Hematopoietic multipotent progenitor cell treated with erythropoietin and hydrocortisone succinate and interleukin-3 and kit ligand, for 8 days (in vitro differentiated cells): ENCODE data around the gene CCDC51.
"Not testable (repeated sequence)": the region's sequence is repeated elsewhere in the genome, so short reads cannot be mapped to it uniquely, and the experiment has no call there.

Experiments used
- DNase-seq: peaks from one replicate; pipeline ENCODE4 v3.0.0-alpha.2; 2015

CCDC51 gene, protein sequence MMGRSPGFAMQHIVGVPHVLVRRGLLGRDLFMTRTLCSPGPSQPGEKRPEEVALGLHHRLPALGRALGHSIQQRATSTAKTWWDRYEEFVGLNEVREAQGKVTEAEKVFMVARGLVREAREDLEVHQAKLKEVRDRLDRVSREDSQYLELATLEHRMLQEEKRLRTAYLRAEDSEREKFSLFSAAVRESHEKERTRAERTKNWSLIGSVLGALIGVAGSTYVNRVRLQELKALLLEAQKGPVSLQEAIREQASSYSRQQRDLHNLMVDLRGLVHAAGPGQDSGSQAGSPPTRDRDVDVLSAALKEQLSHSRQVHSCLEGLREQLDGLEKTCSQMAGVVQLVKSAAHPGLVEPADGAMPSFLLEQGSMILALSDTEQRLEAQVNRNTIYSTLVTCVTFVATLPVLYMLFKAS

DNA sequence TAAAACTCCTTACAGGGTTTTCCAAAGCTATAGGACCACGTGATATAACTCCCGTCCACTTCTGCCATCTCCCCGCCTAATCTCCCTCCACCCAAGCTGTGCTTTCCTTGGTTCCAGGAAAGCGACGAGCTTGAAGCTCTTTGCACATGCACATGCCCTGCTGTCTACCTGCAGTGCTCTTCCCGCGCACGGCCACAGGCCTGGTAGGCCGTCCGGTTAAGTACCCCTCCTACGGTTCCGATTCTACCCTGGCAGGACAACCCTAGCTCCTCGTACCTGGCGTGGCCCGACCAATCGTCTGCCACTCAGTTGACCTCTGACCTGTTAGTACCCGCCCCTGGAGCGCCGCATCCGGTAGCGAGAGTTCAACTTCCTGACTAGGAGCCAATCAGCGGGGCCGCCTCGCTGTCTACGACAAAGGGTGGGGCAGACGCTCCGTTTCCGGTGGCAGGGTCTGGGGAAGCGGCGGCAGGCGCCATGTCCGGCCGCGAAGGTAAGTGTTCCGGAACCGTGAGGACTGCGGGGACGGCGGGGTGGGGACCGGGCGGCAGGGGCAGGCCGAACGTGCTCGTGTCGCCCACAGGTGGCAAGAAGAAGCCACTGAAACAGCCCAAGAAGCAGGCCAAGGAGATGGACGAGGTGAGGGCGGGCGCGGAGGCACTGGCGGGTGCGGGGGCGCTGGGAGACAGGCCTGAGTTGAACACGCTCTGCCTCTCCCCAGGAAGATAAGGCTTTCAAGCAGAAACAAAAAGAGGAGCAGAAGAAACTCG is at the start of gene CCDC51, which contains the start of gene TMA7:
Gene CCDC51, minus strand, starts transcription at position 300 of the 770 bp plus-strand sequence. CDS start 4,991 bp downstream, outside the sequence.
Gene TMA7, plus strand, starts transcription at position 438 of the 770 bp plus-strand sequence. Its CDS starts 40 bp downstream, at position 478.
- peak; percentile 98 for DNase-seq

GRCh38 chr3:48486952-48487351 is 47.0 kb upstream of the CCDC51 start:
- no peak for DNase-seq

GRCh38 chr3:48482822-48483221 is 42.9 kb upstream of the CCDC51 start:
- not testable (repeated sequence) for DNase-seq

GRCh38 chr3:48480891-48481290 is 41.0 kb upstream of the CCDC51 start:
- DNase-seq: not testable (repeated sequence)

DNA sequence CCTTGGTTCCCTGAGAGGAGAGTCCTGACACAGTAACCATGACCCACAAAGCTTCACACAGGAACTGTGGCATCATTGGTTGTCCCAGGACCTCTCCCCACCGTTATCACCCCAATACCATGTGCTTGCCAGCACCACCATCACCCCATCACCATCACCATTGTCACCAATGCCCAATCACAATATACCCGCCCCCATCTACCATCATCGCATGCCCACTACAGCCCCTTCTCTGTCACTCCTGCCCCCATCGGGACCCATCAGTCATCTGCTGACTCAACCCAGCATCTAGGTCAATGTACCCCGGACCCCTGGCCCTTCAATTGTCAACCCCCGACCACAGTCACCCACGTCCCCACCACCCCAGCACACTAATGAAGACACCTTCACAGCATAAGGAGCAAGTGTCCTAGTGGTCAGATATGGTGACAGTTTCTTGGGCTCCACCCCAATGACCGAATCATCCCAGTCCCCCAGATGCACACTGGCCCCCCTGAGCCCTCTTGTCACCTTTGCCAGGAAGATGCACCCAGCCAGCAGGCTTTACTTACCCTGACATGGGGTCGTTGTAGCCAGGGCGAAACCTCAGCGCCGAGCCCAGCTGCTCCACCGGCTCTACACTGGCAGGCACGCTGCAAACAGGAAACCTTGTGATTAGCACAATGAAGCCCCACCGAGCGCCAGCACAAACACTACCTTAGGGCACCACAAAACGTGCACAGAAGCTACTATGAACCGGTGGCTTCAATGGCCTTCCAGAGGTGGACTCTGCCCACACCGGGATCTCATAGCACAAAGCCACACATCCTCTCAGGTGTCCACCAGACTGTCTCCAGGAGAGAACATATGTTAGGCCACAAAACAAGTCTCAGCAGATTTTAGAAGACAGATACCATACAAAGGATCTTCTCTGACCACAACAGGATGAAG is 39.0 kb upstream of the CCDC51 start:
- DNase-seq: no peak

DNA sequence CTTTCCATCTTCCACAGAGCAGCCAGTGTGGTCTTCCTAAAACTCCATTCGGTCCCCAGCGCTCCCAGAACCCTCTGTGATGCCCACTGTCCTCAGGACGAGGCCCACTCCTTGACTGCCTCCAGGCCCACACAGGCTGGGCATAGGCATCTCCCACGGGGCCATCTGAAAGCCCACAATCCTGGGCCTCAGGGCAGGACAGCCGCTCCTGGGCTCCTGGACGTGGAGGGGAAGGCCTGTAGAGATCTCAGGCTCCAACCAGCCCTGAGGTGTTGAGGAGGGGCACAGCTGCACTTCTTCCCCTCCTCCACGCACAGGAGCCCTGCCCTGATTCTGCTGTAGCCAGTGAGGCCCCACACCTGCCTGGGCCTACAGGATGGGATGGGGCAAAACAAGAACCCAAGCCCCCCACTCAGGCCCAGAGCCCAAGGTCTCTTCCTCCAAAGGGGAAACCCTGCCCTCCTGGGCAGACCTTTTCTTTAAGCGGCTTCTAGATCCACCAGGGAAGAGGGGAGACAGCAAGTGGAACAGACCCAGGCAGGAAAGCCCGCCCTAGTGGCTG is 38.1 kb upstream of the CCDC51 start:
- DNase-seq: no peak

DNA sequence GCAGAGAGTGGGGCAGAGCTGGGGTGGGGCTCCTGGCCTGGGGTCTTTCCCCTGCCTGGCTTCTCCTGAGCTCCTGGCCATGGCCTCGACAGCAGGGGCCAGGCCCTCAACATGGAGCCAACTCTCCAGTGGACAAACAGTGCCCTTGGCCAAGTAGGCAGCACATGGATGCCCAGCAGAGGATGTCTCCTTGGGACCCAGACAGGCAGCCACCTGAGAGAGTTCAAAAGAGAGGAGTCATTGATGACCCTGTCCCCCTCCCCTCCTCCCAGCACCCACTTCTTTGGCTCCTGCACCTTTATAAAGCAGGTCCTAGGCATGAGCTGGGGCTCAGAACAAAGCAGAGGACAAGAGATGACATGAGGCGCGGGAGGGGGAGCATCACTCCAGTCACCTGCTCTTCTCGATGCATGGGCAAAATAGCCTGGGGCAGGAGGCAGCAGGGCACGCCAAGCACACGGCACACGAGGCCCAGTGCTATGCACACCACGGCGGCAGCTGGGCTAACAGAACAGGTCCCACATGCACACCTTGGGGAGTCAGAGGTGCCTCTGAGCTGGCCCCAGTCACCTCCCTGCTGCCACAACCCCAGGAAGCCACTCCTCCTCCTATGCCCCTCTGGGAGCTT is 36.6 kb upstream of the CCDC51 start:
- no peak for DNase-seq

DNA sequence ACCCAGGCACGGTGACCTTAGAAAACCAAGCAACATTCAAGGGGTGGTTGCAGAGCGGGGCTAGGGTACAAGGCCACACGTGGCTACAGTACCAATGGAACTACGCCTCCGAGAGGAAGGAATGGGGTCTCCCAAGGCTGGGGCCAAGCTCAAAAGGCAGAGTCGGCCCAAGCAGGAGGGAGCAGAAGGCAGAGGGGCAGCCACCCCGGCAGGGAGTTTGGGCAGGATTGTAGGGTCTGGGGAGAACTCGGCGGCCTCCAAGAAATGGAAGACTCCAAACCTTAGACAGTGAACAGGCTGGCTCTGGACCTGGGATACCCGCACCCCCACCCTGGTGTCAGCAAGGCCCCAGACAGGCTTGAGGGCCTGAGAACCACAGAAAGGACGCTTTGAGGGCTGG is 35.3 kb upstream of the CCDC51 start:
- DNase-seq: no peak

GRCh38 chr3:48474619-48475018 is 34.7 kb upstream of the CCDC51 start:
- DNase-seq: no peak

DNA sequence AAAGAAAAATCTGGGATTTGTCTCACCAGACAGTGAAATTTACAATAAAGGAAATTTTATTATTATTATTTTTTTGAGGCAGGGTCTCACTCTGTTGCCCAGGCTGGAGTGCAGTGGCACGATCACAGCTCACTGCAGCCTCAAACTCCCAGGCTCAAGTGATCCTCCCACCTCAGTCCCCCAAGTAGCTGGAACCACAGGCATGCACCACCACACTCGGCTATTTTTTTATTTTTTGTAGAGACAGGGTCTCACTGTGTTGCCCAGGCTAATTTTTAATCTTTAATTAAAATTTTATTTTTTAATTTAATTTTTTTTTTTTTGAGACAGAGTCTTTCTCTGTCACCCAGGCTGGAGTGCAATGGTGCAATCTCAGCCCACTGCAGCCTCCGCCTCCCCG is 34.1 kb upstream of the CCDC51 start:
- DNase-seq: not testable (repeated sequence)

- no peak for DNase-seq
Measured at GRCh38 chr3:48473617-48473952, 33.7 kb upstream of the CCDC51 start.

DNA sequence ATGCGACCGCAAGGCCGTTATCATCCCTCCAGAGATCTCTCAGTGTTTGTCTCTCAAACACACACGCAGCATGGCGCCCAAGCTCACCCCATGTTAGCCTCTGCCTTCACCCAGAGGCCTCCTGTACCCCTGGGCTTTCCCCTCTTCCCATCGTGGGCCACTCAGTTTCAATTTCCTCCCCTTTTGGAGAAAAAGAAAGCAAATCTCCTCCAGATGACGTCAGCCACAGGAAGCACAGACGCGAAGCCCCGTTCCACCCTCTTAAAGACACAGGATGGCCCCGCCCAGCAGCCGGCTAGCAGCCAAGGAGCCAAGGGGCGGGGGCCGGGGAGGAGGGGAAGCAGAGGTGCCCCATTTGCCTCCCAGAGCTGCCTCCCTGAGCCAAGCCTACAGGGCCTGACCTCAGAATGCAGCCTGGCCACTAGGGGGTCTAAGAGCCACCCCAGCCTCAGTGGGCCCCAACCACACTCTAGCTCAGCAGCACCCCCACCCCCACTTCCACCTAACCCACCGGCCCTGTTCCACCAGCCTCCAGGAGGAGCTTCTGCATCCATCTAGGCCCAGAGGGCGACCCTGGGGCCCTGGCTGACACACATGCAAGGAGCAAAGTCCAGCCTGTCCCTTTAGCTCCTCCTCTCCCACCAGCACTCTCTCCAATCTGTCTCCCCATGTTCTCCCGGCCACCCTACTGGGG is 33.2 kb upstream of the CCDC51 start:
- peak; percentile 98 for DNase-seq

- no peak for DNase-seq
Measured at GRCh38 chr3:48472673-48472922, 32.7 kb upstream of the CCDC51 start.

- peak; percentile 30 for DNase-seq
Measured at GRCh38 chr3:48470286-48470685, 30.4 kb upstream of the CCDC51 start.

DNA sequence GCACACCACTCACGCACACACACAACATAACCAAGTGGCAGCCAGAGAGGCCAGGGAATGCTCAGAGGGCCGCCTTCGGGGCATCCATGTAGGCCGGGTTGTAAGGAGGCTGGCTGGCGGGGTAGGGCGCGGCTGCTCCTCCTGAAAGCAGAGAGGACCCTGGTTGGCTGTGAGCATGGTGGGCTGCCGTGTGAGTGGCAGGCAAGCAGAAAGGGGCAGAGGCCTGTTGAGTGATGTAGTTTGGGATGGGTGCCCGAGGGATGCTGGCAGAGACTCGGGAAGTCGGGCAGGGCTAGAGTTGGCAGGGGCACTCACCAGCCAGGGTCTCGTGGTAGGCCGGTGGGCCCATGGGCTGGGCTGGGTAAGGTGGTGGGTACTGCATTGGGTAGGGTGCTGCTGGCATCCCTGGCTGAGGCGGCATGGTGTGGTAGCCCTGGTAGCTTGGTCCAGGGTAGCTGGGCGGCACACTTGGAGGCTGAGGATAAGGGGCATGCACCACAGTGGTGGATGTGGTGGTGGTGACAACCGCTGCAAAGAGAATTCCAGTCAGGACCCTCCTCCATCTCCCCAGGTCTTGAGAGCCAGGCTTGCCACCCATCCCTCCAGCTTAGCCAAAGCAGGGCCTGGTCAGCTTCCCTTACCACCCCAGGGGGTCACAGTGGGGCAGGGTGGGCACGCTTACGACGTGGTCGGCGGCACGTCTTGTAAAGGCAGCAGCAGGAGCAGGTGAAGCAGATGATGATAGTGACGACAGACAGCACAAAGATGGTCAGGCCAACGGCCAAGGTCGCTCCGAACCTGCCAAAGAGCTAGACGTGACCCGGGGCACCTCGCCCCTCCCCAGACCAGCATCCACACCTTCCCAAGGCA is 29.4 kb upstream of the CCDC51 start:
- DNase-seq: no peak

DNA sequence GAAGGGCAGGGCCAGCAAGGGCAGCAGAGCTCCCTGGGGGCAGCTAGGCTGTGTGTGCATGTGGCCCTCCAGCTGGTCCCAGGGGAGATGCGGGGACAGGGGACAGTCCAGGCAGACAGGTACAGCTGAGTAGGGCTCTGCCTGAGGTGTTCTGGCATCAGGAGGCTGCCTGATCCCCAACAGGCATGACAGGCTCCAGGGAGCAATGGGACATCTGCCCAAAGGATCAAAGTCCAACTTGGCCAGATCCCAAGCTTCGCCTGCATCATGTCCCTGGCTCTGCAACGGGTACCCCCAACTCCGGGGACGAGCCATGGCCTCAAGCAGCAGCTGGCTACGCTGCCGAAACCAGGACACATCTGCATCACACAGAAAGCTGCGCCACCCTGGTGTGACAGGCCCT is 28.4 kb upstream of the CCDC51 start:
- DNase-seq: no peak

DNA sequence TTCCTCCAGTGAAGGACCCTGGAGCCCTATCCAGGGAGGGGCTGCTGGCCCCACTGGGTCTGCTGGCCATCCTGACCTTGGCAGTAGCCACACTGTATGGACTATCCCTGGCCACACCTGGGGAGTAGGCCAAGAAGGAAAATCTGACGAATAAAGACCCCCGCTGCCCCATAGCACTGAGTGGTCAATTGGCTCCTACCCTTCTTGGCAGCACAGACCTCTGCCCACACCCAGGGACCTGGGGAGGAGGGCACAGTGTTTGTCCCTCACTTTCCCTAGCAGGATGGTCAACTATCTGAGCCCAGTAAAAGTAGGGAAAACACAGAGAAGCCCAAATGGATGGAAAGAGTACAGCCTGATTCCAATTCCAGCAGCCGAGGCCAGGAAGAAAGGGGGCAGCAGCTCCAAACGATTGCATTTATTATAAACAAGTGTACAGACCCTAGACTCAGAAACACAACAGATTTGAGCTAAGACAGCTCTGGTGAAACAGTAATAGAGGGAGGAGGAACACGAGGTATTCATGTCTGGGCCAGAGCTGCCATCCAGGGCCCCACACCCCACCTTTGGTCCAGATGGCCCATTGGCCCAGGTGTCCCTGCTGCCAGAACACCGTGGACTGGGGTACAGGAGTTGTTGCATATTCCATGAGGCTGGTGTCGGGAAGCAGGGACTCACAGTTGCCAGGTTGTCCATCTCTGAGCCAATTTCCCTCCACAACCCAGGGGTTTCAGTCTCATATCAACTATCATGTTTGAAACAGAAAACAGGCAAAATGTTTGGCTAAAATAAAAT is 27.8 kb upstream of the CCDC51 start:
- DNase-seq: no peak

DNA sequence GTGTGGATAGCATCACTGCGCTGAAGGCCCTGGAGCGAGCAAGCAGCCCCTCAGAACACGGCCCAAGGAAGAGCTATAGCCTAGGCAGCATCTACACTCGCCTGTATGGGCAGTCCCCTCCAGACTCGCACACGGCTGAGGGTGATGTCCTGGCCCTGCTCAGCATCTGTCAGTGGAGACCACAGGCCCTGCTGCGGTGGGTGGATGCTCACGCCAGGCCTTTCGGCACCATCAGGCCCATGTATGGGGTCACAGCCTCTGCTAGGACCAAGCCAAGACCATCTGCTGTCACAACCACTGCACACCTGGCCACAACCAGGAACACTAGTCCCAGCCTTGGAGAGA is 27.2 kb upstream of the CCDC51 start:
- no peak for DNase-seq

DNA sequence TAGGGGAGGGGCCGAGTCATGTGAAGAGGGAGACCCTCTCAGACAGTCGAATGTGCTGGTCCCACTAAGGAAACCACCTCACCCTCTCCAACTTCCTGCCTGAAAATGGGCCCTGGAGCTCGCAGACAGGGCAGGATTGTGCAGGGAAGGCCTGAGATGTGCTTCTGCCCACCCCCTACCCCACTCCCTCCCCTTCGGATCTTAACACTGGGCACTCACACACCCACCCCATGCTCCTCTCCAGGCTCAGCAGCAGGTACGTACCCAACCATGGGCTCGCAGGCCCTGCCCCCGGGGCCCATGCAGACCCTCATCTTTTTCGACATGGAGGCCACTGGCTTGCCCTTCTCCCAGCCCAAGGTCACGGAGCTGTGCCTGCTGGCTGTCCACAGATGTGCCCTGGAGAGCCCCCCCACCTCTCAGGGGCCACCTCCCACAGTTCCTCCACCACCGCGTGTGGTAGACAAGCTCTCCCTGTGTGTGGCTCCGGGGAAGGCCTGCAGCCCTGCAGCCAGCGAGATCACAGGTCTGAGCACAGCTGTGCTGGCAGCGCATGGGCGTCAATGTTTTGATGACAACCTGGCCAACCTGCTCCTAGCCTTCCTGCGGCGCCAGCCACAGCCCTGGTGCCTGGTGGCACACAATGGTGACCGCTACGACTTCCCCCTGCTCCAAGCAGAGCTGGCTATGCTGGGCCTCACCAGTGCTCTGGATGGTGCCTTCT is 26.6 kb upstream of the CCDC51 start:
- DNase-seq: peak; percentile 29
